PFSK-1 (cell line): ENCODE results near the gene KCNQ1.

Experiments
- FOXP2 ChIP-seq: optimal IDR thresholded peaks from 2 replicates; pipeline ENCODE3; 2011; ENCODE audit warnings: borderline replicate concordance, control low read depth, inconsistent platforms; ENCODE audit not compliant: insufficient read depth; ENCODE audit errors: extremely low read length, extremely low read depth
- POLR2AphosphoS5 ChIP-seq: IDR thresholded peaks from 2 replicates; pipeline ENCODE4 v1.6.1; 2012; ENCODE audit warnings: low read depth, mild to moderate bottlenecking, control low read depth, low read length, moderate library complexity
- REST ChIP-seq, 2 experiments: IDR thresholded peaks; 2 replicates each; pipeline versions ENCODE4 v1.6.1 to v1.8.0; 2011 to 2012; ENCODE audit warnings: low read depth in 2 of 2, low read length in 2 of 2, control low read depth in 1 of 2, inconsistent platforms in 1 of 2, mild to moderate bottlenecking in 1 of 2, moderate library complexity in 1 of 2; ENCODE audit not compliant: insufficient read depth in 1 of 2
- SIN3A ChIP-seq: IDR thresholded peaks from 2 replicates; pipeline ENCODE4 v1.6.1; 2012; ENCODE audit warnings: mild to moderate bottlenecking, low read length, moderate library complexity, borderline replicate concordance; ENCODE audit not compliant: insufficient read depth
- TAF1 ChIP-seq: IDR thresholded peaks from 2 replicates; pipeline ENCODE4 v1.6.1; 2012; ENCODE audit warnings: low read length, control low read depth, borderline replicate concordance; ENCODE audit not compliant: insufficient read depth

The KCNQ1 gene

GRCh38 chr11:2700415-2701211 is 255.8 kb downstream of the KCNQ1 start:
- TF ChIP-seq SIN3A = no peak
- TF ChIP-seq REST (IDR thresholded peaks at IDR 0.05; ENCODE audit: insufficient read depth in 1 of 2, low read depth in 2 of 2, low read length in 2 of 2) = no peak
- TF ChIP-seq FOXP2 = peak; percentile 17
- TF ChIP-seq POLR2AphosphoS5 = no peak
- TF ChIP-seq TAF1 = no peak

GRCh38 chr11:2701230-2701629 is 256.4 kb downstream of the KCNQ1 start:
- no peak for TF ChIP-seq REST (IDR thresholded peaks at IDR 0.05; ENCODE audit: insufficient read depth in 1 of 2, low read depth in 2 of 2, low read length in 2 of 2)
- TF ChIP-seq POLR2AphosphoS5 = no peak
- no peak for TF ChIP-seq TAF1
- no peak for TF ChIP-seq FOXP2
- TF ChIP-seq SIN3A = no peak

- TF ChIP-seq FOXP2 (no peak), SIN3A (no peak), REST (IDR thresholded peaks at IDR 0.05; ENCODE audit: insufficient read depth in 1 of 2, low read depth in 2 of 2, low read length in 2 of 2) (no peak), TAF1 (no peak), POLR2AphosphoS5 (no peak)
Observed at GRCh38 chr11:2701898-2702434, 257.2 kb downstream of the KCNQ1 start.

- TF ChIP-seq REST (IDR thresholded peaks at IDR 0.05; ENCODE audit: insufficient read depth in 1 of 2, low read depth in 2 of 2, low read length in 2 of 2) (no peak), FOXP2 (no peak), POLR2AphosphoS5 (no peak), SIN3A (no peak), TAF1 (no peak)
Observed at GRCh38 chr11:2702771-2703362, 258.1 kb downstream of the KCNQ1 start.
